Lower lobe of right lung (tissue), 2 donors: ENCODE results near the gene FSTL3. TPM values are rescaled to one million over a fixed set of nuclear protein-coding genes. Genes with fewer than 3 reads are reported as not detected.

ENCODE experiments used
- ATAC-seq, 2 donors: fragments of 200-7000 bp; cut with Tn5 transposase; one replicate each; pipeline ENCODE4 v1.9.1; 2020 to 2022; ENCODE audit warnings: mild to moderate bottlenecking in 2 of 2, moderate library complexity in 2 of 2
- DNase-seq: peaks from one replicate; pipeline ENCODE4 v3.0.0-alpha.2; 2020
- H3K27ac ChIP-seq: fragments of 200-600 bp; one replicate; pipeline ENCODE4 v1.8.0; 2022
- H3K27me3 ChIP-seq: fragments of 200-600 bp; one replicate; pipeline ENCODE4 v1.8.0; 2022; ENCODE audit warnings: low read depth
- H3K36me3 ChIP-seq: fragments of 200-600 bp; one replicate; pipeline ENCODE4 v1.8.0; 2022; ENCODE audit warnings: mild to moderate bottlenecking
- H3K4me1 ChIP-seq: fragments of 200-600 bp; one replicate; pipeline ENCODE4 v1.8.0; 2022
- H3K4me3 ChIP-seq: fragments of 200-600 bp; one replicate; pipeline ENCODE4 v1.8.0; 2022; ENCODE audit warnings: mild to moderate bottlenecking
- H3K9me3 ChIP-seq: fragments of 200-600 bp; one replicate; pipeline ENCODE4 v1.8.0; 2022
- CTCF ChIP-seq: fragments of 200-600 bp; IDR thresholded peaks from one replicate; pipeline ENCODE4 v1.8.0; 2022; ENCODE audit warnings: antibody characterized with exemption, mild to moderate bottlenecking
- intact Hi-C: fragments of 100-400 bp; cut with DNase I; formaldehyde crosslinking; loops from one replicate; pipeline ENCODE4 v1.11.0; 2022
- total RNA-seq: library from RNA; stranded (reverse); fragmentation: NEBNext Ultra II Directional; extraction: Animal tissue kit (Norgen Biotek cat#: 25700); gene quantifications from one replicate; pipeline ENCODE4 v1.2.1, GENCODE V29; 2021
- donor health status: DM: no; HTN: yes; CAD: no; lungs with severe emphysema.

Gene FSTL3
- total RNA-seq, 1 donor from 2014 or later, result 48.0 TPM

DNA sequence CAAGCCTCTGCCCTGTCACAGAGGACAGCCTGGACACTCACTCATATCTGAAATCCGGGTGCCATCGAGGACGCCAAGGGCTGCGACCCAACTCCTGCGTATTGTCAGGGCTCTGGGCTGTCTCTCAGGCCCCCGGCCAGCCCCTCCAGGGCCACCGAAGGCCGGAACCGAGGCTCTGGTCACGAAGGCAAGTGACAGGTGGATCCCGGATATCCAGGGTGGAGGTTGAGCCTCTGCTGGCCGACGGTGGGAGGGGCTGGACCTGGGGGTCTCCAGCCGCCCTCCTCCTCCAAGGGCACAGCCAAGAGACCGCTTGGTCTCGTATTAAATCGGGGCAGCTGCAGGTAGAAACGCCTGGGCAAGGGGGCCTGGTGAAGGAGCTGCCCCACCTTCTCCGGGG is 18.6 kb upstream of the FSTL3 start:
- H3K27me3 ChIP-seq, result no peaks in the 10 kb centered on the region
- H3K9me3 ChIP-seq, result no peaks in the 10 kb centered on the region
- H3K27ac ChIP-seq, result no peak overlapping the region
- peaks cover 46% of the 10 kb centered on the region for H3K4me1 ChIP-seq
- DNase-seq (no peak), ATAC-seq (no peak)
- peaks cover 26% of the 10 kb centered on the region for H3K36me3 ChIP-seq
- H3K4me3 ChIP-seq, result no peak overlapping the region
- no peak for TF ChIP-seq CTCF
- intact Hi-C loops, result no loop called here

DNA sequence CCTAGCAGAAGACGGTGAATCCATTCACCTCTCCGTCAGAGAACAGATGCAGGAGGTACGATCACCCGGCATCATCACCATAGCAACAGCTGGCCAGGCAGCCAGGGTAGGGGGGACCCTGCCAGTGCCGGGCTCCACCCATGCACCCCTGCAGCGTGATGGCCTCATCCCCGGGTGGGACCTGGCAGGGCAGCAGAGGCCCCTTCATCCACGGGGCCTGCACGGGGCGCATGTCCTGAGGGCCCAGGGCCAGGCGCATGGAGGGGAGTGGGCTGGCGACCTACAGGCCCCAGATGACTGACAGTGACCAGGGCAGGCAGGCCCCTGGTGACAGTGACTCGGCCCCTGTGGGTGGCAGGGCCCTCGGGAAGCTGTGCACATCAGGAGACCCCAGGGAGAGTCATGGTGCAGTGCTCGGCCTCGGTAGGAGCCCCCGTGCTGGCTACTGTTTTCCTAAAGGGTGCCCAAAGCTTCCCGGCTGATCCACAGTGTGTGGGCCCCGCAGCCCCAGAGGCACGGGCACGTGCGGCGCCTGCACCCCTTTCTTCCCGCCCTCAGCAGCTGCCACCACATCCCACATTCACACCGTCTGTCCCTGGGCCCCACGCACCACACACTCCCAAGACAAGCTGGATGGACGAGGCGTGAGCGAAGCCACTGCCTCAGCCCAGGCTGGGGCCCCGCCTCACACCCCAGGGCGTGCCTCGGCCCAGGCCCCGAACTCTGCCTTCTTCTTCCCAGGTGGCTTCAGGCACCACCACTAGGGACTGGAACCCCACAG is 17.9 kb upstream of the FSTL3 start:
- ATAC-seq, result no peak
- intact Hi-C loops, result no loop called here
- Histone ChIP-seq H3K27me3 (no peaks in the 10 kb centered on the region), H3K36me3 (peaks cover 19% of the 10 kb centered on the region), H3K4me3 (no peak overlapping the region), H3K27ac (no peak overlapping the region), H3K9me3 (no peaks in the 10 kb centered on the region), H3K4me1 (peaks cover 46% of the 10 kb centered on the region)
- no peak for DNase-seq
- TF ChIP-seq CTCF, result no peak

DNA sequence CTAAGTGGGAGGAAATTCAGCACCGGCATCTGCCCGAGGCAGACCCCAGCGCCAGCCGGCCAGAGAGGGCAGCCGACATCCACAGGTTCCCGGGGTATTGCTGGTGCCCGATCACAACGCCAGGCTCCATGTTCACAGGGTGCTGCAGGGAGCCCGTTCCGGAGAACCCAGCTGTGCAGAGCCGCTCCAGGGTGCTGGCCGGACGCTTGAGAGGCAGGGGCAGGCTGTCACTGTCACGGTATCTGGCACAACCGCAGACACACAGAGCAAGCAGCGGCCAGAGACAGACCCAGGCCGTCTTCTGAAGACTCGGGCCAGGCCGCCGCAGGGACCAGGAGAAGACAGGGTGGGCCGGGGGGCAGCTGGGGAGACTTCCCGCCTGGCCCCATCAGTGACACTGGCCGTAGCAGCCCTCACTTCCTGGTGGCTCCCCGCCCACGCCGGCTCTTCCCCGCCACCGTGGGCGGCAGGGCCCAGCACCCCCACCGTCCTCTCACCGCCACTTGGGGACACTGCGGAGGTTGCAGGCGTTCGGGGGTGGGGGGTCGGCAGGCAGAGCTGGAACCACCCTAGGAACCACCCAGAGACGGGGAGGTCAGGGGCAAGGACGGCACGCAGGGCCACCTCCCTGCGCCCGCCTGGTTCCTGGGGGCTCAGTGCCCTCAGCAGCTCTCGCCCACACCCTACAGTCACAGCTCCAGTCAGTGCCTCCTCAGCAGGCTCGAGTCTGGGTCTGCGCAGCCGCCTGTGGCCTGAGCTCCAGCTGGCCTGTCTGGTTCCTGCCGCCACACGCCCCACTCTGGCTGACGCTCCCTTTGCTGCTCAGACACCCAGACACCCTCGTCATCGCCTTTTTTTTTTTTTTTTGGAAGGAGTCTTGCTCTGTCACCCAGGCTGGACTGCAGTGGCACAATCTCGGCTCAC is 17.0 kb upstream of the FSTL3 start:
- no peak for TF ChIP-seq CTCF
- Histone ChIP-seq H3K36me3 (peaks cover 12% of the 10 kb centered on the region), H3K4me1 (peaks cover 55% of the 10 kb centered on the region), H3K27me3 (no peaks in the 10 kb centered on the region), H3K27ac (peak overlapping the region; percentile 91), H3K9me3 (no peaks in the 10 kb centered on the region), H3K4me3 (peak overlapping the region; percentile 6)
- no peak for DNase-seq
- intact Hi-C loops, result no loop called here
- peak in 1 of 2 donors; percentile 2 for ATAC-seq

DNA sequence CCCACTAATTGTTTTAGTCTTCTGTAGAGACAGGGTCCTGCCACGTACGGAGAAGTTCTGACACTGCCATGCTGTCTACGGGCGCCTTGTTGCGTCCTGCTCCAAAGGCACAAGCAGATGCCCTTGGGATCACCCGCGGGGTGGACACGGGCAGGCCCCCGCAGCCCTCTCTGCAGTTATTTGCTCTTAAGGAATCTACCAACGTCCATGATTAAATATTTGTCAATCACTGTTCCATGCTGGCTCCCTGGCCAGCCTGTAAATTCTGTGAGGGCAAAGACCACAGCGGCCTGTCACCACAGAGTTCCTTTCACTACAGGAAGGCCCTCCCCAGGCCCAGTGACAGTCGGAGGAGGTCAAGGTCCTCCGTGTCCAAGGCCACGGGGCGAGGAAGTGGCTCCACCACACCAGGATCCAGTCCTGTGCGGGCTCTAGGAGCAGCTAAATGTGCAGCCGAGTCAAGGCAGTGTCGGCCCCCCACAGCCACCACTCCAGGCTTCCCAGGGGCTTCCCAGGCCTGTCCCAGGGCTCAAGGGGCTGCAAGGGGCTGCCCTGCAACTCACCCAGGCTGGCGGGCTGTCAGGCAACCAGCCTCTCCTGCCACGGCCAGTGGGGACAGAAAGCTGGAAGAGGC is 15.3 kb upstream of the FSTL3 start:
- DNase-seq, result no peak
- peaks cover 65% of the 10 kb centered on the region for H3K4me1 ChIP-seq
- peak overlapping the region; percentile 100 for H3K4me3 ChIP-seq
- no peaks in the 10 kb centered on the region for H3K36me3 ChIP-seq
- no peaks in the 10 kb centered on the region for H3K9me3 ChIP-seq
- H3K27me3 ChIP-seq, result no peaks in the 10 kb centered on the region
- ATAC-seq, result no peak
- peak overlapping the region; percentile 91 for H3K27ac ChIP-seq
- intact Hi-C loops, result no loop called here
- no peak for TF ChIP-seq CTCF

DNA sequence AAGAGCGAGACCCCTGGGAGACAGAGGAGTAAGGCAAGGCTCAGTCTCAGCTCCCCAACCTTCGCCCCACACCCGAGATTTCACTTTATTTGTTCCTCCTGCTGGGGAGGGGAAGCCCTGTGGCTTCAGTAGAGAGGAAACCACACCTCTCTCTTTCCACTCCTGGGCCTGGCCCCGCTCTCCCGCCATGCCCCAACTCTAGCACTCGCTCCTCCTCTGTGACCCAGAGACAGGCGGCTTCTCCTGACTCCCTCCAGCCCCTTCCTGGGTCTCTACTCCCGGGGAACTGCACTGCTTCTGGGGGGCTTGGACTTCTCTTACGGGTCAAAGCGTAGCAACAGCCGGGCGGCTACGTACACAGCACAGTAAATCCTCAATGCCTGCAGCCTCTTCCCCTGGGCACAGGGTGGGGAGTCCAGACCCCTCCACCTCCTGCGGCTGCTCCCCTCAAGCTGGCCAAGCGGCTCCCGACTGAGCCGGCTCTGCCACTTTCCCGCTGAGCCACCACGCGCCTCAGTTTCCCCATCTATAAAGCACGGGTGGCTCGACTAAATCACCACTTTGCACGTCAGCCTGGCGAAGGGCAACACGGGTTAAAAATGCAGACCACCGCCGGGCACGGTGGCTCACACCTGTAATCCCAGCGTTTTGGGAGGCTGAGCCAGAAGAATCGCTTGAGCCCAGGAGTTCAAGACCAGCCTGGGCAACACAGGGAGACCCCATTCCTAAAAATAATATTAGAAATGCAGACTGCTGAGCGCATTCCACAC is 14.6 kb upstream of the FSTL3 start:
- Histone ChIP-seq H3K4me1 (peaks cover 65% of the 10 kb centered on the region), H3K4me3 (peak overlapping the region; percentile 100), H3K27me3 (no peaks in the 10 kb centered on the region), H3K36me3 (no peaks in the 10 kb centered on the region), H3K9me3 (no peaks in the 10 kb centered on the region), H3K27ac (peak overlapping the region; percentile 91)
- ATAC-seq (peak; percentile 5 to 35), DNase-seq (no peak)
- intact Hi-C loops, result no loop called here
- TF ChIP-seq CTCF, result no peak
